GM23338 (cell line): ENCODE measurements around the gene MYH15. TPM values are rescaled to one million over a fixed set of nuclear protein-coding genes. Genes with fewer than 3 reads are reported as not detected.

Experiments used
- ATAC-seq: fragments of 200-7000 bp; cut with Tn5 transposase; 3 replicates; pipeline ENCODE4 v1.9.1; 2020
- DNase-seq: peaks from one replicate; pipeline ENCODE4 v3.0.0-alpha.2; 2015; ENCODE audit warnings: low spot score
- H2AFZ ChIP-seq: fragments of 200-600 bp; sonication (generic); 2 replicates; pipeline ENCODE4 v1.8.0; 2016; ENCODE audit warnings: antibody characterized with exemption, mild to moderate bottlenecking, moderate library complexity
- H3F3A ChIP-seq: fragments of 200-600 bp; sonication (generic); replicated peaks from 2 replicates; pipeline ENCODE4 v1.8.0; 2017; ENCODE audit warnings: antibody characterized with exemption, mixed run types, low read depth
- H3K27ac ChIP-seq: fragments of 200-600 bp; sonication (generic); 2 replicates; pipeline ENCODE4 v1.6.1; 2016; ENCODE audit warnings: low read depth
- H3K27me3 ChIP-seq: fragments of 200-600 bp; sonication (generic); 2 replicates; pipeline ENCODE4 v1.8.0; 2016; ENCODE audit warnings: mild to moderate bottlenecking, mixed run types, moderate library complexity; ENCODE audit not compliant: insufficient read depth
- H3K36me3 ChIP-seq: fragments of 200-600 bp; sonication (generic); 2 replicates; pipeline ENCODE4 v1.8.0; 2016; ENCODE audit warnings: mild to moderate bottlenecking; ENCODE audit not compliant: insufficient read depth
- H3K4me1 ChIP-seq: fragments of 200-600 bp; sonication (generic); 2 replicates; pipeline ENCODE4 v1.8.0; 2016; ENCODE audit warnings: mild to moderate bottlenecking, moderate library complexity; ENCODE audit not compliant: insufficient read depth
- H3K4me2 ChIP-seq: fragments of 200-600 bp; sonication (generic); 2 replicates; pipeline ENCODE4 v1.7.1; 2017; ENCODE audit warnings: mixed run types
- H3K4me3 ChIP-seq: fragments of 200-600 bp; sonication (generic); 2 replicates; pipeline ENCODE4 v1.6.1; 2016; ENCODE audit warnings: mixed run types
- H3K79me2 ChIP-seq: fragments of 200-600 bp; sonication (generic); replicated peaks from 2 replicates; pipeline ENCODE4 v1.8.0; 2017; ENCODE audit warnings: mild to moderate bottlenecking; ENCODE audit not compliant: insufficient read depth
- H3K9me2 ChIP-seq: fragments of 200-600 bp; sonication (generic); 2 replicates; pipeline ENCODE4 v1.8.0; 2017; ENCODE audit not compliant: insufficient read depth
- H4K20me1 ChIP-seq: fragments of 200-600 bp; sonication (generic); replicated peaks from 2 replicates; pipeline ENCODE4 v1.8.0; 2017; ENCODE audit warnings: mild to moderate bottlenecking; ENCODE audit not compliant: insufficient read depth
- H3K27ac Mint-ChIP-seq: 2 replicates; pipeline ENCODE4 v1.8.0; 2020; ENCODE audit warnings: inconsistent platforms, mild to moderate bottlenecking, moderate library complexity, mixed read lengths
- H3K27me3 Mint-ChIP-seq: 3 replicates; pipeline ENCODE4 v1.8.0; 2022; ENCODE audit warnings: low read depth, mild to moderate bottlenecking, moderate library complexity, mixed read lengths, inconsistent platforms; ENCODE audit not compliant: insufficient read depth, poor library complexity
- H3K36me3 Mint-ChIP-seq: 3 replicates; pipeline ENCODE4 v1.8.0; 2021; ENCODE audit warnings: low read depth, mild to moderate bottlenecking, inconsistent platforms, moderate library complexity, mixed read lengths
- H3K4me1 Mint-ChIP-seq: 3 replicates; pipeline ENCODE4 v1.8.0; 2020; ENCODE audit warnings: mild to moderate bottlenecking, inconsistent platforms, mixed read lengths
- H3K4me3 Mint-ChIP-seq: 3 replicates; pipeline ENCODE4 v1.8.0; 2021; ENCODE audit warnings: moderate library complexity, mild to moderate bottlenecking, inconsistent platforms, mixed read lengths
- H3K9me3 Mint-ChIP-seq: 3 replicates; pipeline ENCODE4 v1.8.0; 2020; ENCODE audit warnings: moderate library complexity, mild to moderate bottlenecking, inconsistent platforms, mixed read lengths
- CREB1 ChIP-seq: fragments of 250-450 bp; sonication (Bioruptor Pico); IDR thresholded peaks from 2 replicates; pipeline ENCODE4 v1.5.0; 2020; ENCODE audit warnings: low read depth, mild to moderate bottlenecking, moderate library complexity
- EZH2 ChIP-seq: fragments of 200-600 bp; sonication (generic); IDR thresholded peaks from one replicate; pipeline ENCODE4 v1.8.0; 2017; ENCODE audit warnings: antibody characterized with exemption, mild to moderate bottlenecking, low read depth; ENCODE audit not compliant: unreplicated experiment
- EZH2phosphoT487 ChIP-seq: fragments of 200-600 bp; sonication (generic); IDR thresholded peaks from one replicate; pipeline ENCODE4 v1.8.1; 2018; ENCODE audit warnings: antibody characterized with exemption; ENCODE audit not compliant: unreplicated experiment
- JUNB ChIP-seq: IDR thresholded peaks from one replicate; pipeline ENCODE4 v1.6.1; 2016; ENCODE audit warnings: antibody characterized with exemption; ENCODE audit not compliant: unreplicated experiment
- NANOG ChIP-seq: IDR thresholded peaks from 2 replicates; pipeline ENCODE4 v1.6.1; 2016; ENCODE audit warnings: antibody characterized with exemption, borderline replicate concordance
- POLR2AphosphoS5 ChIP-seq: IDR thresholded peaks from 2 replicates; pipeline ENCODE4 v1.6.1; 2016; ENCODE audit warnings: antibody characterized with exemption, low read depth
- STAT1 ChIP-seq: IDR thresholded peaks from one replicate; pipeline ENCODE4 v1.6.1; 2016; ENCODE audit warnings: antibody characterized with exemption; ENCODE audit not compliant: unreplicated experiment
- ZNF114 ChIP-seq: fragments of 250-450 bp; sonication (Bioruptor Pico); IDR thresholded peaks from 2 replicates; pipeline ENCODE4 v1.5.0; 2020; ENCODE audit warnings: mild to moderate bottlenecking, moderate library complexity
- ZNF331 ChIP-seq: fragments of 250-450 bp; sonication (Bioruptor Pico); IDR thresholded peaks from 2 replicates; pipeline ENCODE4 v1.5.0; 2020; ENCODE audit warnings: low read depth, mild to moderate bottlenecking, moderate library complexity
- polyA plus RNA-seq: library from polyadenylated mRNA; unstranded; fragments of >200 nt; fragmentation: Nextera tagmentation; extraction: Ambion mirVana; gene quantifications from 2 replicates; pipeline ENCODE4 v1.2.1, GENCODE V29; 2016
- total RNA-seq: library from RNA; depleted of rRNA; stranded (reverse); fragments of >200 nt; shearing (Covaris generic); gene quantifications from 2 replicates; pipeline ENCODE4 v1.2.3, GENCODE V29; 2014
- TF ChIP-seq, protein P1 (sequence below), 2 experiments: fragments of 200-600 bp in 1 of 2; sonication (generic) in 1 of 2; conservative IDR thresholded peaks; 2 replicates each; pipeline versions ENCODE4 v1.5.1 to v1.6.1; 2016 to 2017; ENCODE audit warnings: antibody characterized with exemption in 2 of 2, low read depth in 2 of 2, mild to moderate bottlenecking in 2 of 2, moderate library complexity in 1 of 2
- TF ChIP-seq, protein P2 (sequence below): IDR thresholded peaks from one replicate; pipeline ENCODE4 v1.6.1; 2018; ENCODE audit warnings: antibody characterized with exemption; ENCODE audit not compliant: unreplicated experiment
- TF ChIP-seq, protein P3 (sequence below): IDR thresholded peaks from 2 replicates; pipeline ENCODE4 v1.6.1; 2016; ENCODE audit warnings: antibody characterized with exemption
- TF ChIP-seq, protein P4 (sequence below): fragments of 250-450 bp; sonication (Bioruptor Pico); IDR thresholded peaks from 2 replicates; pipeline ENCODE4 v1.5.0; 2020; ENCODE audit warnings: mild to moderate bottlenecking, moderate library complexity

Gene MYH15
- total and polyA plus RNA-seq, 2 experiments from 2014 or later = 0.07 TPM; not detected in 1

DNA sequence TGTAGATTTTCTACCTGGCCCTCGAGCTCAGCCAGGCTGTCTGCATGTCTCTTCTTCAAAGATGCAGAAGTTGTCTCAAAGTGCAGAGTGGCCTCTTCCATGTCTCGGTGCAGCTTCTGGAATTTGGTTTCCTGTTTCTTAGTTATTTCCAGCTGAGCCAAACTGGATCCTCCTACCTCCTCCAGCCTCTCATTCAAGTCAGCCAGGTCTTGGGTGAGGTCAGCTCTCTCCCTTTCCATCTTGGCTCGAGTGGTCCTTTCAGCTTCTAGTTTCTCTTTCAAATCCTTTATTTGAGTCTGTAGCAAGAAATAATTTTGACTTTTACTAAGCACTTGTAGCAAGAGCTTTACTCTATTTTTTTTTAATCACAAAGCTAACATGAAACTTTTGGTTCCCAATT, 81.8 kb downstream of the MYH15 start:
- Histone ChIP-seq H3K4me1 (no peaks in the 10 kb centered on the region), H3F3A (no peaks in the 10 kb centered on the region), H3K27ac (no peak overlapping the region), H3K4me3 (no peak overlapping the region), H3K27me3 (no peaks in the 10 kb centered on the region), H2AFZ (no peak overlapping the region), H3K79me2 (no peaks in the 10 kb centered on the region), H3K4me2 (no peak overlapping the region), H3K36me3 (no peaks in the 10 kb centered on the region), H3K9me2 (peaks cover 11% of the 10 kb centered on the region; the same call in 1 of the 2 replicates), H4K20me1 (no peaks in the 10 kb centered on the region)
- TF ChIP-seq ZNF114 (CRISPR knock-in tag) (no peak), EZH2phosphoT487 (no peak), CREB1 (CRISPR knock-in tag) (no peak), ZNF331 (CRISPR knock-in tag) (no peak), EZH2 (no peak), STAT1 (no peak), POLR2AphosphoS5 (no peak), NANOG (no peak), JUNB (no peak)
- TF ChIP-seq, protein P1, sequence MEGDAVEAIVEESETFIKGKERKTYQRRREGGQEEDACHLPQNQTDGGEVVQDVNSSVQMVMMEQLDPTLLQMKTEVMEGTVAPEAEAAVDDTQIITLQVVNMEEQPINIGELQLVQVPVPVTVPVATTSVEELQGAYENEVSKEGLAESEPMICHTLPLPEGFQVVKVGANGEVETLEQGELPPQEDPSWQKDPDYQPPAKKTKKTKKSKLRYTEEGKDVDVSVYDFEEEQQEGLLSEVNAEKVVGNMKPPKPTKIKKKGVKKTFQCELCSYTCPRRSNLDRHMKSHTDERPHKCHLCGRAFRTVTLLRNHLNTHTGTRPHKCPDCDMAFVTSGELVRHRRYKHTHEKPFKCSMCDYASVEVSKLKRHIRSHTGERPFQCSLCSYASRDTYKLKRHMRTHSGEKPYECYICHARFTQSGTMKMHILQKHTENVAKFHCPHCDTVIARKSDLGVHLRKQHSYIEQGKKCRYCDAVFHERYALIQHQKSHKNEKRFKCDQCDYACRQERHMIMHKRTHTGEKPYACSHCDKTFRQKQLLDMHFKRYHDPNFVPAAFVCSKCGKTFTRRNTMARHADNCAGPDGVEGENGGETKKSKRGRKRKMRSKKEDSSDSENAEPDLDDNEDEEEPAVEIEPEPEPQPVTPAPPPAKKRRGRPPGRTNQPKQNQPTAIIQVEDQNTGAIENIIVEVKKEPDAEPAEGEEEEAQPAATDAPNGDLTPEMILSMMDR (conservative IDR thresholded peaks at IDR 0.05; ENCODE audit: low read depth in 2 of 2) = no peak
- TF ChIP-seq, protein P2, sequence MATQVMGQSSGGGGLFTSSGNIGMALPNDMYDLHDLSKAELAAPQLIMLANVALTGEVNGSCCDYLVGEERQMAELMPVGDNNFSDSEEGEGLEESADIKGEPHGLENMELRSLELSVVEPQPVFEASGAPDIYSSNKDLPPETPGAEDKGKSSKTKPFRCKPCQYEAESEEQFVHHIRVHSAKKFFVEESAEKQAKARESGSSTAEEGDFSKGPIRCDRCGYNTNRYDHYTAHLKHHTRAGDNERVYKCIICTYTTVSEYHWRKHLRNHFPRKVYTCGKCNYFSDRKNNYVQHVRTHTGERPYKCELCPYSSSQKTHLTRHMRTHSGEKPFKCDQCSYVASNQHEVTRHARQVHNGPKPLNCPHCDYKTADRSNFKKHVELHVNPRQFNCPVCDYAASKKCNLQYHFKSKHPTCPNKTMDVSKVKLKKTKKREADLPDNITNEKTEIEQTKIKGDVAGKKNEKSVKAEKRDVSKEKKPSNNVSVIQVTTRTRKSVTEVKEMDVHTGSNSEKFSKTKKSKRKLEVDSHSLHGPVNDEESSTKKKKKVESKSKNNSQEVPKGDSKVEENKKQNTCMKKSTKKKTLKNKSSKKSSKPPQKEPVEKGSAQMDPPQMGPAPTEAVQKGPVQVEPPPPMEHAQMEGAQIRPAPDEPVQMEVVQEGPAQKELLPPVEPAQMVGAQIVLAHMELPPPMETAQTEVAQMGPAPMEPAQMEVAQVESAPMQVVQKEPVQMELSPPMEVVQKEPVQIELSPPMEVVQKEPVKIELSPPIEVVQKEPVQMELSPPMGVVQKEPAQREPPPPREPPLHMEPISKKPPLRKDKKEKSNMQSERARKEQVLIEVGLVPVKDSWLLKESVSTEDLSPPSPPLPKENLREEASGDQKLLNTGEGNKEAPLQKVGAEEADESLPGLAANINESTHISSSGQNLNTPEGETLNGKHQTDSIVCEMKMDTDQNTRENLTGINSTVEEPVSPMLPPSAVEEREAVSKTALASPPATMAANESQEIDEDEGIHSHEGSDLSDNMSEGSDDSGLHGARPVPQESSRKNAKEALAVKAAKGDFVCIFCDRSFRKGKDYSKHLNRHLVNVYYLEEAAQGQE = no peak
- TF ChIP-seq, protein P3, sequence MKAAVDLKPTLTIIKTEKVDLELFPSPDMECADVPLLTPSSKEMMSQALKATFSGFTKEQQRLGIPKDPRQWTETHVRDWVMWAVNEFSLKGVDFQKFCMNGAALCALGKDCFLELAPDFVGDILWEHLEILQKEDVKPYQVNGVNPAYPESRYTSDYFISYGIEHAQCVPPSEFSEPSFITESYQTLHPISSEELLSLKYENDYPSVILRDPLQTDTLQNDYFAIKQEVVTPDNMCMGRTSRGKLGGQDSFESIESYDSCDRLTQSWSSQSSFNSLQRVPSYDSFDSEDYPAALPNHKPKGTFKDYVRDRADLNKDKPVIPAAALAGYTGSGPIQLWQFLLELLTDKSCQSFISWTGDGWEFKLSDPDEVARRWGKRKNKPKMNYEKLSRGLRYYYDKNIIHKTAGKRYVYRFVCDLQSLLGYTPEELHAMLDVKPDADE = no peak
- TF ChIP-seq, protein P4, sequence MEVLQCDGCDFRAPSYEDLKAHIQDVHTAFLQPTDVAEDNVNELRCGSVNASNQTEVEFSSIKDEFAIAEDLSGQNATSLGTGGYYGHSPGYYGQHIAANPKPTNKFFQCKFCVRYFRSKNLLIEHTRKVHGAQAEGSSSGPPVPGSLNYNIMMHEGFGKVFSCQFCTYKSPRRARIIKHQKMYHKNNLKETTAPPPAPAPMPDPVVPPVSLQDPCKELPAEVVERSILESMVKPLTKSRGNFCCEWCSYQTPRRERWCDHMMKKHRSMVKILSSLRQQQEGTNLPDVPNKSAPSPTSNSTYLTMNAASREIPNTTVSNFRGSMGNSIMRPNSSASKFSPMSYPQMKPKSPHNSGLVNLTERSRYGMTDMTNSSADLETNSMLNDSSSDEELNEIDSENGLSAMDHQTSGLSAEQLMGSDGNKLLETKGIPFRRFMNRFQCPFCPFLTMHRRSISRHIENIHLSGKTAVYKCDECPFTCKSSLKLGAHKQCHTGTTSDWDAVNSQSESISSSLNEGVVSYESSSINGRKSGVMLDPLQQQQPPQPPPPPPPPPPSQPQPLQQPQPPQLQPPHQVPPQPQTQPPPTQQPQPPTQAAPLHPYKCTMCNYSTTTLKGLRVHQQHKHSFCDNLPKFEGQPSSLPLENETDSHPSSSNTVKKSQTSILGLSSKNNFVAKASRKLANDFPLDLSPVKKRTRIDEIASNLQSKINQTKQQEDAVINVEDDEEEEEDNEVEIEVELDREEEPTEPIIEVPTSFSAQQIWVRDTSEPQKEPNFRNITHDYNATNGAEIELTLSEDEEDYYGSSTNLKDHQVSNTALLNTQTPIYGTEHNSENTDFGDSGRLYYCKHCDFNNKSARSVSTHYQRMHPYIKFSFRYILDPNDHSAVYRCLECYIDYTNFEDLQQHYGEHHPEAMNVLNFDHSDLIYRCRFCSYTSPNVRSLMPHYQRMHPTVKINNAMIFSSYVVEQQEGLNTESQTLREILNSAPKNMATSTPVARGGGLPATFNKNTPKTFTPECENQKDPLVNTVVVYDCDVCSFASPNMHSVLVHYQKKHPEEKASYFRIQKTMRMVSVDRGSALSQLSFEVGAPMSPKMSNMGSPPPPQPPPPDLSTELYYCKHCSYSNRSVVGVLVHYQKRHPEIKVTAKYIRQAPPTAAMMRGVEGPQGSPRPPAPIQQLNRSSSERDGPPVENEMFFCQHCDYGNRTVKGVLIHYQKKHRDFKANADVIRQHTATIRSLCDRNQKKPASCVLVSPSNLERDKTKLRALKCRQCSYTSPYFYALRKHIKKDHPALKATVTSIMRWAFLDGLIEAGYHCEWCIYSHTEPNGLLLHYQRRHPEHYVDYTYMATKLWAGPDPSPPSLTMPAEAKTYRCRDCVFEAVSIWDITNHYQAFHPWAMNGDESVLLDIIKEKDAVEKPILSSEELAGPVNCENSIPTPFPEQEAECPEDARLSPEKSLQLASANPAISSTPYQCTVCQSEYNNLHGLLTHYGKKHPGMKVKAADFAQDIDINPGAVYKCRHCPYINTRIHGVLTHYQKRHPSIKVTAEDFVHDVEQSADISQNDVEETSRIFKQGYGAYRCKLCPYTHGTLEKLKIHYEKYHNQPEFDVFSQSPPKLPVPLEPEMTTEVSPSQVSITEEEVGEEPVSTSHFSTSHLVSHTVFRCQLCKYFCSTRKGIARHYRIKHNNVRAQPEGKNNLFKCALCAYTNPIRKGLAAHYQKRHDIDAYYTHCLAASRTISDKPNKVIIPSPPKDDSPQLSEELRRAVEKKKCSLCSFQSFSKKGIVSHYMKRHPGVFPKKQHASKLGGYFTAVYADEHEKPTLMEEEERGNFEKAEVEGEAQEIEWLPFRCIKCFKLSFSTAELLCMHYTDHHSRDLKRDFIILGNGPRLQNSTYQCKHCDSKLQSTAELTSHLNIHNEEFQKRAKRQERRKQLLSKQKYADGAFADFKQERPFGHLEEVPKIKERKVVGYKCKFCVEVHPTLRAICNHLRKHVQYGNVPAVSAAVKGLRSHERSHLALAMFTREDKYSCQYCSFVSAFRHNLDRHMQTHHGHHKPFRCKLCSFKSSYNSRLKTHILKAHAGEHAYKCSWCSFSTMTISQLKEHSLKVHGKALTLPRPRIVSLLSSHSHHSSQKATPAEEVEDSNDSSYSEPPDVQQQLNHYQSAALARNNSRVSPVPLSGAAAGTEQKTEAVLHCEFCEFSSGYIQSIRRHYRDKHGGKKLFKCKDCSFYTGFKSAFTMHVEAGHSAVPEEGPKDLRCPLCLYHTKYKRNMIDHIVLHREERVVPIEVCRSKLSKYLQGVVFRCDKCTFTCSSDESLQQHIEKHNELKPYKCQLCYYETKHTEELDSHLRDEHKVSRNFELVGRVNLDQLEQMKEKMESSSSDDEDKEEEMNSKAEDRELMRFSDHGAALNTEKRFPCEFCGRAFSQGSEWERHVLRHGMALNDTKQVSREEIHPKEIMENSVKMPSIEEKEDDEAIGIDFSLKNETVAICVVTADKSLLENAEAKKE (CRISPR knock-in tag) = no peak
- no peaks in the 10 kb centered on the region; the same call in 2 of the 3 replicates for H3K4me1 Mint-ChIP-seq
- H3K4me3 Mint-ChIP-seq = no peak overlapping the region
- H3K27me3 Mint-ChIP-seq = peaks cover 2% of the 10 kb centered on the region
- no peak for ATAC-seq
- peaks cover 22% of the 10 kb centered on the region for H3K9me3 Mint-ChIP-seq
- no peak overlapping the region for H3K27ac Mint-ChIP-seq
- DNase-seq = no peak
- H3K36me3 Mint-ChIP-seq = peaks cover 15% of the 10 kb centered on the region
